CD4-positive, alpha-beta T cell (primary cell): ENCODE data around the gene PLEKHH2. TPM values are rescaled to one million over a fixed set of nuclear protein-coding genes. Genes with fewer than 3 reads are reported as not detected.

Experiments used
- ATAC-seq: fragments of 200-7000 bp; cut with Tn5 transposase; one replicate; pipeline ENCODE4 v1.10.0; 2022; ENCODE audit warnings: mild to moderate bottlenecking; ENCODE audit not compliant: poor library complexity
- CTCF ChIA-PET: fragments of 350-600 bp; sonication (Branson Sonifier 250); formaldehyde crosslinking; loops from one replicate; lab custom pipeline; 2021; ENCODE audit warnings: antibody characterized with exemption, inconsistent platforms; lab: Charles Lee
- POLR2A ChIA-PET: fragments of 350-600 bp; sonication (Branson Sonifier 250); formaldehyde crosslinking; loops from one replicate; lab custom pipeline; 2021; ENCODE audit warnings: antibody characterized with exemption, inconsistent platforms; lab: Charles Lee
- DNase-seq, 14 experiments: peaks; one replicate each; pipeline ENCODE4 v3.0.0-alpha.2; 2013 to 2020; ENCODE audit warnings: mixed read lengths in 2 of 14
- H3K27ac ChIP-seq, 2 donors: one replicate each; pipeline versions ENCODE4 v1.5.1 to v1.7.0; 2013; ENCODE audit warnings: low read length in 2 of 2, low read depth in 1 of 2, mild to moderate bottlenecking in 1 of 2
- H3K27me3 ChIP-seq, 2 experiments: 1 replicate in 1 of 2; 2 replicates in 1 of 2; pipeline versions ENCODE4 v1.6.1 to v1.7.0; 2013; ENCODE audit warnings: low read length in 2 of 2, control low read depth in 1 of 2, mild to moderate bottlenecking in 1 of 2, moderate library complexity in 1 of 2; ENCODE audit not compliant: insufficient read depth in 2 of 2, control insufficient read depth in 1 of 2
- H3K36me3 ChIP-seq: one replicate; pipeline ENCODE4 v1.6.1; 2013; ENCODE audit warnings: low read length, control low read depth; ENCODE audit not compliant: insufficient read depth
- H3K4me1 ChIP-seq: one replicate; pipeline ENCODE4 v1.6.1; 2013; ENCODE audit warnings: low read length, control low read depth; ENCODE audit not compliant: insufficient read depth
- H3K4me3 ChIP-seq: one replicate; pipeline ENCODE4 v1.5.1; 2013; ENCODE audit warnings: mild to moderate bottlenecking, low read length, moderate library complexity
- H3K9me3 ChIP-seq, 2 experiments: 1 replicate in 1 of 2; 2 replicates in 1 of 2; pipeline versions ENCODE4 v1.6.1 to v1.7.0; 2013; ENCODE audit warnings: low read length in 2 of 2, mild to moderate bottlenecking in 2 of 2, control low read depth in 1 of 2, moderate library complexity in 1 of 2; ENCODE audit not compliant: control insufficient read depth in 1 of 2, insufficient read depth in 1 of 2
- H3K27ac Mint-ChIP-seq: one replicate; pipeline ENCODE4 v1.8.0; 2020; ENCODE audit warnings: mixed read lengths
- H3K27me3 Mint-ChIP-seq: one replicate; pipeline ENCODE4 v1.8.0; 2021; ENCODE audit warnings: mixed read lengths
- H3K36me3 Mint-ChIP-seq: one replicate; pipeline ENCODE4 v1.8.0; 2021; ENCODE audit warnings: low read depth, mixed read lengths
- H3K4me1 Mint-ChIP-seq: one replicate; pipeline ENCODE4 v1.8.0; 2021; ENCODE audit warnings: low read depth, mixed read lengths
- H3K4me3 Mint-ChIP-seq: one replicate; pipeline ENCODE4 v1.8.0; 2020; ENCODE audit warnings: mild to moderate bottlenecking, mixed read lengths
- H3K9me3 Mint-ChIP-seq: one replicate; pipeline ENCODE4 v1.8.0; 2020; ENCODE audit warnings: mixed read lengths
- CTCF ChIP-seq: fragments of 200-600 bp; IDR thresholded peaks from one replicate; pipeline ENCODE4 v1.8.0; 2022; ENCODE audit warnings: antibody characterized with exemption, mild to moderate bottlenecking
- intact Hi-C, 2 experiments: fragments of 100-400 bp; cut with DNase I in 1 of 2; cut with micrococcal nuclease in 1 of 2; formaldehyde crosslinking; loops; one replicate each; pipeline versions ENCODE4 v1.15.1 to v1.9.0; 2023 to 2025; cut with DNase I, micrococcal nuclease
- polyA plus RNA-seq, 2 donors: library from polyadenylated mRNA; unstranded; fragments of 120-200 nt; gene quantifications; one replicate each; pipeline ENCODE4 v1.2.1, GENCODE V29; 2013
- total RNA-seq, 174 experiments: library from RNA in 2 of 174; stranded (reverse) in 2 of 174; gene quantifications; one replicate each; pipeline ENCODE4 v1.2.3 and lab custom pipeline; 2021 to 2026

The PLEKHH2 gene
- total RNA-seq (1 to 10 TPM; 1.6 to 2.7 TPM), total RNA-seq (lab: John Stamatoyannopoulos, UW) (0.21 to 12.7 (median 2.7) reads per million in 172 experiments)
- 1.1 TPM for polyA plus RNA-seq (2013, experiment 1 of 2)
- polyA plus RNA-seq (2013, experiment 2 of 2): 1.0 TPM

- peaks cover 42% of the 10 kb centered on the region for H3K27me3 Mint-ChIP-seq
- ChIA-PET CTCF (interaction anchor here (1.1 to 1.3 kb wide), 2 partner anchors 12 to 60 kb away, joined by 3 read pairs; no protein-coding TSS in a partner anchor), POLR2A (interaction anchor here (0.8 to 2.1 kb wide), 5 partner anchors 16 to 826 kb away, joined by 3 to 9 read pairs (median 4); partner anchors contain the start of genes DYNC2LI1 and THADA)
- H3K4me1 Mint-ChIP-seq: peaks cover 11% of the 10 kb centered on the region
- H3K27me3 ChIP-seq: peaks cover 19 to 23% of the 10 kb centered on the region in 2 experiments
- H3K9me3 ChIP-seq: peaks cover 0 to 7% of the 10 kb centered on the region in 2 experiments
- DNase-seq: peak; percentile 78 to 90 (median 84)
- H3K4me3 Mint-ChIP-seq: peak within 1 kb of the TSS; percentile 92
- peaks cover 21% of the 10 kb centered on the region for H3K4me1 ChIP-seq
- no peaks in the 10 kb centered on the region for H3K36me3 ChIP-seq
- peaks cover 2% of the 10 kb centered on the region for H3K9me3 Mint-ChIP-seq
- peak within 1 kb of the TSS; percentile 6 for H3K27ac Mint-ChIP-seq
- TF ChIP-seq CTCF: no peak
- H3K4me3 ChIP-seq: peak within 1 kb of the TSS; percentile 65
- intact Hi-C loops: no loop called here
- peak; percentile 99 for ATAC-seq
- H3K36me3 Mint-ChIP-seq: peaks cover 3% of the 10 kb centered on the region
- H3K27ac ChIP-seq: no peak within 1 kb of the TSS
These were observed at the start of gene PLEKHH2 for GRCh38 chr2:43637030-43637803. TSS of gene PLEKHH2 (plus strand) at chr2:43637260. CDS start at chr2:43644674, 7,414 bp downstream.

GRCh38 chr2:43592443-43592842, 44.6 kb upstream of the PLEKHH2 start:
- peaks cover 21% of the 10 kb centered on the region for H3K4me1 ChIP-seq
- ATAC-seq (no peak), DNase-seq (no peak)
- H3K4me1 Mint-ChIP-seq: peaks cover 35% of the 10 kb centered on the region
- no peaks in the 10 kb centered on the region for H3K27me3 ChIP-seq
- H3K27me3 Mint-ChIP-seq: no peaks in the 10 kb centered on the region
- no peak overlapping the region for H3K4me3 Mint-ChIP-seq
- no peak overlapping the region for H3K27ac Mint-ChIP-seq
- peaks cover 28% of the 10 kb centered on the region for H3K36me3 ChIP-seq
- intact Hi-C loops: loop anchor here in 1 of 2 experiments (10.0 kb wide), 3 partner anchors 182 to 1748 kb away; partner anchors contain the start of genes CAMKMT, DYNC2LI1 and PREPL
- TF ChIP-seq CTCF: no peak
- ChIA-PET POLR2A (no interaction called here), CTCF (no interaction called here)
- H3K9me3 ChIP-seq: no peaks in the 10 kb centered on the region
- H3K36me3 Mint-ChIP-seq: peaks cover 55% of the 10 kb centered on the region
- no peak overlapping the region for H3K27ac ChIP-seq
- no peaks in the 10 kb centered on the region for H3K9me3 Mint-ChIP-seq
- no peak overlapping the region for H3K4me3 ChIP-seq

- Mint-ChIP-seq H3K27me3 (no peaks in the 10 kb centered on the region), H3K27ac (peak overlapping the region; percentile 71), H3K9me3 (no peaks in the 10 kb centered on the region), H3K4me3 (peak overlapping the region; percentile 71), H3K36me3 (peaks cover 51% of the 10 kb centered on the region), H3K4me1 (peaks cover 35% of the 10 kb centered on the region)
- Histone ChIP-seq H3K36me3 (peaks cover 28% of the 10 kb centered on the region), H3K9me3 (no peaks in the 10 kb centered on the region), H3K27me3 (no peaks in the 10 kb centered on the region), H3K4me3 (no peak overlapping the region), H3K4me1 (peaks cover 21% of the 10 kb centered on the region), H3K27ac (no peak overlapping the region)
- no peak for DNase-seq
- CTCF ChIA-PET: interaction anchor here (0.9 kb wide), 1 partner anchor 33 kb away, joined by 3 read pairs; no protein-coding TSS in a partner anchor
- intact Hi-C loops: loop anchor here in 1 of 2 experiments (10.0 kb wide), 3 partner anchors 182 to 1748 kb away; partner anchors contain the start of genes CAMKMT, DYNC2LI1 and PREPL
- POLR2A ChIA-PET: no interaction called here
- no peak for ATAC-seq
- no peak for TF ChIP-seq CTCF
These were observed 43.8 kb upstream of the PLEKHH2 start for GRCh38 chr2:43593254-43593653.
